Psoas muscle (tissue), 8 donors: ENCODE results near the gene LRP1. TPM values are rescaled to one million over a fixed set of nuclear protein-coding genes. Genes with fewer than 3 reads are reported as not detected.
"Not testable (repeated sequence)": the region's sequence is repeated elsewhere in the genome, so short reads cannot be mapped to it uniquely, and the experiment has no call there.

Experiments used
- ATAC-seq, 4 donors: fragments of 200-7000 bp; cut with Tn5 transposase; one replicate each; pipeline ENCODE4 v1.9.1; 2020; ENCODE audit warnings: moderate library complexity in 3 of 4, mild to moderate bottlenecking in 2 of 4
- DNase-seq, 2 donors: peaks; one replicate each; pipeline ENCODE4 v3.0.0-alpha.2; 2020
- H3K27ac ChIP-seq: fragments of 200-600 bp; one replicate; pipeline ENCODE4 v1.8.0; 2022
- H3K27me3 ChIP-seq, 3 donors: fragments of 200-600 bp in 1 of 3; one replicate each; pipeline versions ENCODE4 v1.6.1 to v1.8.0; 2013 to 2022; ENCODE audit warnings: low read length in 2 of 3, mild to moderate bottlenecking in 2 of 3, moderate library complexity in 1 of 3; ENCODE audit not compliant: insufficient read depth in 3 of 3
- H3K36me3 ChIP-seq, 2 donors: fragments of 200-600 bp in 1 of 2; one replicate each; pipeline versions ENCODE4 v1.6.1 to v1.8.0; 2013 to 2022; ENCODE audit warnings: low read depth in 1 of 2, mild to moderate bottlenecking in 1 of 2, moderate library complexity in 1 of 2; ENCODE audit not compliant: insufficient read depth in 1 of 2
- H3K4me1 ChIP-seq: fragments of 200-600 bp; one replicate; pipeline ENCODE4 v1.8.0; 2022
- H3K4me3 ChIP-seq: fragments of 200-600 bp; one replicate; pipeline ENCODE4 v1.8.0; 2022; ENCODE audit warnings: mild to moderate bottlenecking
- H3K9me3 ChIP-seq: fragments of 200-600 bp; one replicate; pipeline ENCODE4 v1.8.0; 2022
- WGBS, 3 donors: extraction: QIAGEN DNeasy Blood & Tissue Kit; methylation state at CpG; one replicate each; pipeline versions ENCODE4 v1.1.6 to v1.1.7; 2013; 5-methylcytosine and 5-hydroxymethylcytosine counted together
- intact Hi-C, 2 donors: fragments of 100-400 bp; cut with DNase I; formaldehyde crosslinking; loops; one replicate each; pipeline versions ENCODE4 v1.11.0 to v1.14.2; 2022
- polyA plus RNA-seq, 3 donors: library from polyadenylated mRNA; stranded (reverse); fragments of 200-250 nt; gene quantifications; one replicate each; pipeline ENCODE4 v1.2.3, GENCODE V29; 2013
- total RNA-seq, 4 donors: library from RNA; stranded (reverse); fragmentation: NEBNext Ultra II Directional in 2 of 4; extraction: Animal tissue kit (Norgen Biotek cat#: 25700) in 2 of 4; gene quantifications; one replicate each; pipeline versions ENCODE4 v1.2.1 to v1.2.4, GENCODE V29; 2021 to 2023
- TF ChIP-seq, protein P1 (sequence below): fragments of 200-600 bp; IDR thresholded peaks from one replicate; pipeline ENCODE4 v1.8.0; 2022; ENCODE audit warnings: antibody characterized with exemption
- donor health status: healthy with polysubstance abuse.
- donor health status: DM: no; HTN: no; CAD: no; lungs with moderate emphysema.
- donor health status: Bipolar disorder and iron deficiency.
- donor health status: healthy.
- donor health status: DM: yes; HTN: yes; CAD: no.
- donor health status: DM: no; HTN: no; CAD: no.
- donor health status: DM: no; HTN: no; CAD: no.
- donor health status: DM: yes; HTN: yes; CAD: no.

Gene LRP1
- total and polyA plus RNA-seq, 7 donors = 10.7 to 50.6 (median 33.1) TPM

DNA sequence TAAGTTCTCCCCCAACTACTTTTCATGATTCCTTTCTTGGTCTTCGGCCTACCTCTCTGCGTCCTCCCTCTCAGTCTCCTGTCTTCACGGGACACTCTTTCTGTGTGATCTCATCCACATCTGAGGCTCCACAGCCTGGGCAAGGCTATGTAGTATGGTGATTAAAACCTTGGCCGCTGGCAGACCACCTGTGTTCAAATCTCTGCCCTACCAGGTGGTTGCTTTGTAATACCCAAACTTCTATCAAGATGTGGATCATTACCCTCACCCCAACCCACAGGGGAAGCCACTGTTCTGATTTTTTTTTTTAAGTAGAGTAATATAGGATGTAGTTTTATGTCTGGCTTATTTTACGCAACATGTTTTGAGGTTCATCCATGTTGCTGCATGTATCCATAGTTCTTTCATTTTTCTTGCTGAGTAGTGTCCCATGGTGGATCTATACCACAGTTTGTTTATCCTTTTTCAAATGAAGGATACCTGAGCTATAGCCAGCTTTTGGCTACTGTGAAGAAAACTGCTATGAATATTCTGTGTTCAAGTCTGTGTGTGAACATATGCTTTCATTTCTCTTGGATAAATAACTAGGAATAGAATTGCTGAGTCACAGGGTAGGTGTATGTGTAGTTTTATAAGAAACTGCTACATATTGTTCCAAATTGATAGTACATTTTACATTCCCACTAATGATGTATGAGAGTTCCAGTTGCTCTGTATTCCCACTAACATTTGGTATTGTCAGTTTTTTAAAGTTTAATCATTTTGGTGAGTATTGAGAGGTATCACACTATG, 8.8 kb upstream of the LRP1 start:
- Histone ChIP-seq H3K27me3 (no peaks in the 10 kb centered on the region), H3K27ac (no peak overlapping the region), H3K36me3 (no peaks in the 10 kb centered on the region), H3K4me1 (no peaks in the 10 kb centered on the region), H3K4me3 (no peak overlapping the region), H3K9me3 (no peaks in the 10 kb centered on the region)
- ATAC-seq = no peak
- 79 to 84% (median 84%) methylated on average over 5 of the region's 5 CpGs for WGBS, 3 donors
- TF ChIP-seq, protein P1, sequence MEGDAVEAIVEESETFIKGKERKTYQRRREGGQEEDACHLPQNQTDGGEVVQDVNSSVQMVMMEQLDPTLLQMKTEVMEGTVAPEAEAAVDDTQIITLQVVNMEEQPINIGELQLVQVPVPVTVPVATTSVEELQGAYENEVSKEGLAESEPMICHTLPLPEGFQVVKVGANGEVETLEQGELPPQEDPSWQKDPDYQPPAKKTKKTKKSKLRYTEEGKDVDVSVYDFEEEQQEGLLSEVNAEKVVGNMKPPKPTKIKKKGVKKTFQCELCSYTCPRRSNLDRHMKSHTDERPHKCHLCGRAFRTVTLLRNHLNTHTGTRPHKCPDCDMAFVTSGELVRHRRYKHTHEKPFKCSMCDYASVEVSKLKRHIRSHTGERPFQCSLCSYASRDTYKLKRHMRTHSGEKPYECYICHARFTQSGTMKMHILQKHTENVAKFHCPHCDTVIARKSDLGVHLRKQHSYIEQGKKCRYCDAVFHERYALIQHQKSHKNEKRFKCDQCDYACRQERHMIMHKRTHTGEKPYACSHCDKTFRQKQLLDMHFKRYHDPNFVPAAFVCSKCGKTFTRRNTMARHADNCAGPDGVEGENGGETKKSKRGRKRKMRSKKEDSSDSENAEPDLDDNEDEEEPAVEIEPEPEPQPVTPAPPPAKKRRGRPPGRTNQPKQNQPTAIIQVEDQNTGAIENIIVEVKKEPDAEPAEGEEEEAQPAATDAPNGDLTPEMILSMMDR = no peak
- intact Hi-C loops = no loop called here
- no peak for DNase-seq

GRCh38 chr12:57120718-57121117, 7.6 kb upstream of the LRP1 start:
- ATAC-seq, H3K4me3 ChIP-seq, H3K4me1 ChIP-seq, H3K36me3 ChIP-seq, H3K27ac ChIP-seq, H3K27me3 ChIP-seq, DNase-seq, H3K9me3 ChIP-seq, intact Hi-C loops: not testable (repeated sequence)
- 92 to 96% (median 93%) methylated on average over 10 to 11 of the region's 11 CpGs for WGBS, 3 donors

GRCh38 chr12:57123813-57124212, 4.5 kb upstream of the LRP1 start:
- H3K36me3 ChIP-seq = no peaks in the 10 kb centered on the region
- TF ChIP-seq, protein P1 = no peak
- H3K4me1 ChIP-seq = peaks cover 8% of the 10 kb centered on the region
- ATAC-seq (no peak), DNase-seq (no peak)
- no peaks in the 10 kb centered on the region for H3K9me3 ChIP-seq
- no peak overlapping the region for H3K4me3 ChIP-seq
- 43 to 55% (median 44%) methylated on average over 2 of the region's 2 CpGs for WGBS, 3 donors
- H3K27me3 ChIP-seq = no peaks in the 10 kb centered on the region
- no peak overlapping the region for H3K27ac ChIP-seq
- intact Hi-C loops = loop anchor here (1.0 to 2.0 kb wide), 3 partner anchors 51 to 59 kb away; no protein-coding TSS in a partner anchor

DNA sequence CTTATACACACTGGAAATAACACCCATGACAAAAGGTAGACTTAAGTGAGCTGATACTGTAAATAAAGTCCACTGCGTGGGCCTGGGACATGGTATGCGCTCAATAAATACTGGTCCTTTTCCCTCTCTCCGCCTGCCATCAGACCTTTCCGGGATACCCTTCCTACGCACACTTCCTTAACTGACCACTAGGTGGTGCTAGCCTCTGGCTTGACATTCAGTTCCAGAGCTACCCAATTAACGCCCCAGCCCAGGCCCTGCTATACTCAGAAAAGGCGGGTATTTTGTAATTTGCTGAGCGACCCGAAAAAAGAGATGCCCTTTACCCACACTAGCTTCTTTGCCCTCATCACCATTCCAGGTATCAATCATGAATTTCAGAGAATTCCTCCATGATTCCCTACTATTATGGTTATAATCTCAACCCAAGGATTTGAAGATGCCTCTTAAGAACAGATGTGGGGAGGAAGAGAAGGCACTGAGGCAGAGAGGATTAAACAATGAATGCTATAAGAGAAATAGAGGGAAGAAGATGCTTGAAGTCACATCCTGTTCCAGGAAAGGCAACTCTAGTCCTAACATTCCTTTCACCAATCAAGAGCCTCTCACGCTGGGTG, 3.9 kb upstream of the LRP1 start:
- DNase-seq (peak in 1 of 2 donors; percentile 63), ATAC-seq (peak; percentile 53 to 71 (median 64))
- Histone ChIP-seq H3K4me1 (peaks cover 8% of the 10 kb centered on the region), H3K27me3 (no peaks in the 10 kb centered on the region), H3K9me3 (no peaks in the 10 kb centered on the region), H3K36me3 (no peaks in the 10 kb centered on the region), H3K27ac (no peak overlapping the region), H3K4me3 (no peak overlapping the region)
- intact Hi-C loops = loop anchor here (1.0 to 2.0 kb wide), 3 partner anchors 50 to 59 kb away; no protein-coding TSS in a partner anchor
- WGBS, 3 donors = 14 to 20% (median 15%) methylated on average over 10 of the region's 10 CpGs
- TF ChIP-seq, protein P1 = peak; percentile 98

DNA sequence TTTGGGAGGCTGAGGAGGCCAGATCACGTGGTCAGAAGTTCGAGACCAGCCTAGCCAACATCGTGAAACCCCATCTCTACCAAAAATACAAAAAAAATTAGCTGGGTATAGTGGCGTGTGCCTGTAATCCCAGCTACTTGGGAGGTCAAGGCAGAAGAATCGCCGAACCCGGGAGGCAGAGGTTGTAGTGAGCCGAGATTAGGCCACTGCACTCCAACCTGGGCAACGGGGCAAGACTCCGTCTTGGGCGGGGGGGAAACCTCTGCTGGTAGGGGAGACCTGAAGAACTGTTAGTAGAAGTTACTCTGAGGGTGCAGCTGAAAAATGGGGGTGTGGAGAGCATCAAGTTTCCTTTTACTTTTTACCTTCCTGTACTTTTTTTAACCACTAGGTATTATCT, 2.2 kb upstream of the LRP1 start:
- DNase-seq (no peak), ATAC-seq (no peak)
- no peak overlapping the region for H3K4me3 ChIP-seq
- H3K27ac ChIP-seq = no peak overlapping the region
- no peaks in the 10 kb centered on the region for H3K9me3 ChIP-seq
- TF ChIP-seq, protein P1 = no peak
- intact Hi-C loops = no loop called here
- peaks cover 8% of the 10 kb centered on the region for H3K4me1 ChIP-seq
- H3K36me3 ChIP-seq = no peaks in the 10 kb centered on the region
- no peaks in the 10 kb centered on the region for H3K27me3 ChIP-seq
- WGBS, 3 donors = 91 to 94% (median 91%) methylated on average over 11 of the region's 11 CpGs
